NB4 (cell line): ENCODE results near the gene BPIFB6.

ENCODE experiments used
- CTCF ChIP-seq: IDR thresholded peaks from one replicate; pipeline ENCODE4 v1.5.1; 2012; ENCODE audit warnings: low read depth, low read length
- MAX ChIP-seq: IDR thresholded peaks from 2 replicates; pipeline ENCODE4 v1.6.1; 2011; ENCODE audit warnings: low read depth, low read length
- MYC ChIP-seq: IDR thresholded peaks from 2 replicates; pipeline ENCODE4 v1.6.1; 2011; ENCODE audit warnings: low read depth, low read length
- POLR2A ChIP-seq: IDR thresholded peaks from 2 replicates; pipeline ENCODE4 v1.6.1; 2011; ENCODE audit warnings: mild to moderate bottlenecking; ENCODE audit not compliant: insufficient read length; ENCODE audit errors: extremely low read depth

- TF ChIP-seq CTCF (no peak), MYC (no peak), POLR2A (no peak), MAX (no peak)
These were observed 48.6 kb upstream of the BPIFB6 start for GRCh38 chr20:32982617-32983458.
